ENCODE data around the gene CRYZL1. TPM values are rescaled to one million over a fixed set of nuclear protein-coding genes. Genes with fewer than 3 reads are reported as not detected.

CRYZL1 gene
- total and polyA plus RNA-seq, 7 donors: 12.8 to 37.7 (median 16.1) TPM

DNA sequence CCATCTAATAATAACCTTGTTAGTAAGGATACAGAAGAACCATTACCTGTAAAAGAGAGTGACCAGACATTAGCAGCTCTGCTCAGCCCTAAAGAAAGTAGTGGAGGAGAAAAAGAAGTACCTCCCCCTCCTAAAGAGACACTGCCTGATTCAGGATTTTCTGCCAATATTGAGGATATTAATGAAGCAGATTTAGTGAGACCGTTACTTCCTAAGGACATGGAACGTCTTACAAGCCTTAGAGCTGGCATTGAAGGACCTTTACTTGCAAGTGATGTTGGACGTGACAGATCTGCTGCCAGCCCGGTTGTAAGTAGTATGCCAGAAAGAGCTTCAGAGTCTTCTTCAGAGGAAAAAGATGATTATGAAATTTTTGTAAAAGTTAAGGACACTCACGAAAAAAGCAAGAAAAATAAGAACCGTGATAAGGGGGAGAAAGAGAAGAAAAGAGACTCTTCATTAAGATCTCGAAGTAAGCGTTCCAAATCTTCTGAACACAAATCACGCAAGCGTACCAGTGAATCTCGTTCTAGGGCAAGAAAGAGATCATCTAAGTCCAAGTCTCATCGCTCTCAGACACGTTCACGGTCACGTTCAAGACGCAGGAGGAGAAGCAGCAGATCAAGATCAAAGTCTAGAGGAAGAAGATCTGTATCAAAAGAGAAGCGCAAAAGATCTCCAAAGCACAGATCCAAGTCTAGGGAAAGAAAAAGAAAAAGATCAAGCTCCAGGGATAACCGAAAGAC, 87.1 kb downstream of the CRYZL1 start:
- no peak overlapping the region for H3K4me3 ChIP-seq
- TF ChIP-seq, protein P1, sequence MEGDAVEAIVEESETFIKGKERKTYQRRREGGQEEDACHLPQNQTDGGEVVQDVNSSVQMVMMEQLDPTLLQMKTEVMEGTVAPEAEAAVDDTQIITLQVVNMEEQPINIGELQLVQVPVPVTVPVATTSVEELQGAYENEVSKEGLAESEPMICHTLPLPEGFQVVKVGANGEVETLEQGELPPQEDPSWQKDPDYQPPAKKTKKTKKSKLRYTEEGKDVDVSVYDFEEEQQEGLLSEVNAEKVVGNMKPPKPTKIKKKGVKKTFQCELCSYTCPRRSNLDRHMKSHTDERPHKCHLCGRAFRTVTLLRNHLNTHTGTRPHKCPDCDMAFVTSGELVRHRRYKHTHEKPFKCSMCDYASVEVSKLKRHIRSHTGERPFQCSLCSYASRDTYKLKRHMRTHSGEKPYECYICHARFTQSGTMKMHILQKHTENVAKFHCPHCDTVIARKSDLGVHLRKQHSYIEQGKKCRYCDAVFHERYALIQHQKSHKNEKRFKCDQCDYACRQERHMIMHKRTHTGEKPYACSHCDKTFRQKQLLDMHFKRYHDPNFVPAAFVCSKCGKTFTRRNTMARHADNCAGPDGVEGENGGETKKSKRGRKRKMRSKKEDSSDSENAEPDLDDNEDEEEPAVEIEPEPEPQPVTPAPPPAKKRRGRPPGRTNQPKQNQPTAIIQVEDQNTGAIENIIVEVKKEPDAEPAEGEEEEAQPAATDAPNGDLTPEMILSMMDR (IDR thresholded peaks at IDR 0.05): no peak
- ATAC-seq (no peak), DNase-seq (no peak)
- peaks cover 11% of the 10 kb centered on the region for H3K4me1 ChIP-seq
- H3K27me3 ChIP-seq (ENCODE audit: insufficient read depth in 3 of 3, low read length in 2 of 3): no peaks in the 10 kb centered on the region
- WGBS, 3 donors: 91 to 94% (median 94%) methylated on average over 18 of the region's 18 CpGs
- intact Hi-C loops (cut with DNase I): no loop called here
- H3K36me3 ChIP-seq (ENCODE audit: insufficient read depth in 1 of 2, low read depth in 1 of 2): peaks cover 34 to 100% of the 10 kb centered on the region in 2 donors
- no peaks in the 10 kb centered on the region for H3K9me3 ChIP-seq
- no peak overlapping the region for H3K27ac ChIP-seq

DNA sequence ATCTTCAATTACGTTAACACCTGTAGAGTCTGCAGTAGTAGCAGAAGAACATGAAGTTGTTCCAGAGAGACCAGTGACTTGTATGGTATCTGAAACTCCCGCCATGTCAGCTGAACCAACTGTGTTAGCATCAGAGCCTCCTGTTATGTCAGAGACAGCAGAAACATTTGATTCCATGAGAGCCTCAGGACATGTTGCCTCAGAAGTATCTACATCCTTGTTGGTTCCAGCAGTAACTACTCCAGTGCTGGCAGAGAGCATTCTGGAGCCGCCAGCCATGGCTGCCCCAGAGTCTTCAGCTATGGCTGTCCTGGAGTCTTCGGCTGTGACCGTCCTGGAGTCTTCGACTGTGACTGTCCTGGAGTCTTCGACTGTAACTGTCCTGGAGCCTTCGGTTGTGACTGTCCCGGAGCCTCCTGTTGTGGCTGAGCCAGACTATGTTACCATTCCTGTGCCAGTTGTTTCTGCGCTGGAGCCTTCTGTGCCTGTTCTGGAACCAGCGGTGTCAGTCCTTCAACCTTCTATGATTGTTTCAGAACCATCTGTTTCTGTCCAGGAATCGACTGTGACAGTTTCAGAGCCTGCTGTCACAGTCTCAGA, 88.4 kb downstream of the CRYZL1 start:
- DNase-seq: no peak

DNA sequence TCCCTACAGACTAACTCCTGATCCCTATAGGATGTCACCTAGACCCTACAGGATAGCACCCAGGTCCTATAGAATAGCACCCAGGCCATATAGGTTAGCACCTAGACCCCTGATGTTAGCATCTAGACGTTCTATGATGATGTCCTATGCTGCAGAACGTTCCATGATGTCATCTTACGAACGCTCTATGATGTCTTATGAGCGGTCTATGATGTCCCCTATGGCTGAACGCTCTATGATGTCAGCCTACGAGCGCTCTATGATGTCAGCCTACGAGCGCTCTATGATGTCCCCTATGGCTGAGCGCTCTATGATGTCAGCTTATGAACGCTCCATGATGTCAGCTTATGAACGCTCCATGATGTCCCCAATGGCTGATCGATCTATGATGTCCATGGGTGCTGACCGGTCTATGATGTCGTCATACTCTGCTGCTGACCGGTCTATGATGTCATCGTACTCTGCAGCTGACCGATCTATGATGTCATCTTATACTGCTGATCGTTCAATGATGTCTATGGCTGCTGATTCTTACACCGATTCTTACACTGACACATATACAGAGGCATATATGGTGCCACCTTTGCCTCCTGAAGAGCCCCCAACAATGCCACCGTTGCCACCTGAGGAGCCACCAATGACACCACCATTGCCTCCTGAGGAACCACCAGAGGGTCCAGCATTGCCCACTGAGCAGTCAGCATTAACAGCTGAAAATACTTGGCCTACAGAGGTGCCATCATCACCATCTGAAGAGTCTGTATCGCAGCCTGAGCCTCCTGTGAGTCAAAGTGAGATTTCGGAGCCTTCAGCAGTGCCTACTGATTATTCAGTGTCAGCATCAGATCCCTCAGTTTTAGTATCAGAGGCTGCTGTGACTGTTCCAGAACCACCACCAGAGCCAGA, 89.2 kb downstream of the CRYZL1 start:
- 97 to 98% (median 97%) methylated on average over 24 of the region's 24 CpGs for WGBS, 3 donors
- no peak overlapping the region for H3K27ac ChIP-seq
- no peaks in the 10 kb centered on the region for H3K27me3 ChIP-seq (ENCODE audit: insufficient read depth in 3 of 3, low read length in 2 of 3)
- TF ChIP-seq, protein P1 (IDR thresholded peaks at IDR 0.05): no peak
- peaks cover 10% of the 10 kb centered on the region for H3K4me1 ChIP-seq
- peaks cover 31 to 100% of the 10 kb centered on the region in 2 donors for H3K36me3 ChIP-seq (ENCODE audit: insufficient read depth in 1 of 2, low read depth in 1 of 2)
- intact Hi-C loops (cut with DNase I): no loop called here
- ATAC-seq (peak in 2 of 4 donors; percentile 19 to 29), DNase-seq (no peak)
- no peak overlapping the region for H3K4me3 ChIP-seq
- no peaks in the 10 kb centered on the region for H3K9me3 ChIP-seq

More for the DNA sequence above, 88.4 kb downstream of the CRYZL1 start:
- TF ChIP-seq, protein P1 (IDR thresholded peaks at IDR 0.05): no peak
- H3K4me1 ChIP-seq: peaks cover 10% of the 10 kb centered on the region
- no peak overlapping the region for H3K4me3 ChIP-seq
- H3K36me3 ChIP-seq (ENCODE audit: insufficient read depth in 1 of 2, low read depth in 1 of 2): peaks cover 31 to 100% of the 10 kb centered on the region in 2 donors
- no peaks in the 10 kb centered on the region for H3K9me3 ChIP-seq
- no peaks in the 10 kb centered on the region for H3K27me3 ChIP-seq (ENCODE audit: insufficient read depth in 3 of 3, low read length in 2 of 3)
- WGBS, 3 donors: 95 to 97% (median 96%) methylated on average over 12 of the region's 12 CpGs
- intact Hi-C loops (cut with DNase I): no loop called here
- peak in 3 of 4 donors; percentile 6 to 11 (median 9) for ATAC-seq
- H3K27ac ChIP-seq: no peak overlapping the region

DNA sequence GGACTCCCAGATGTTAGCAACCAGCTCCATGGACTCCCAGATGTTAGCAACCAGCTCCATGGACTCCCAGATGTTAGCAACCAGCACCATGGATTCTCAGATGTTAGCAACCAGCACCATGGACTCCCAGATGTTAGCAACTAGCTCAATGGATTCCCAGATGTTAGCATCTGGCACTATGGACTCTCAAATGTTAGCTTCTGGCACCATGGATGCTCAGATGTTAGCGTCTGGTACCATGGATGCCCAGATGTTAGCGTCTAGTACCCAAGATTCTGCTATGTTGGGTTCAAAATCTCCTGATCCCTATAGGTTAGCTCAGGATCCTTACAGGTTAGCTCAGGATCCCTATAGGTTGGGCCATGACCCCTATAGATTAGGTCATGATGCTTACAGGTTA, 89.9 kb downstream of the CRYZL1 start:
- Histone ChIP-seq H3K9me3 (no peaks in the 10 kb centered on the region), H3K27me3 (ENCODE audit: insufficient read depth in 3 of 3, low read length in 2 of 3) (no peaks in the 10 kb centered on the region), H3K4me3 (no peak overlapping the region), H3K36me3 (ENCODE audit: insufficient read depth in 1 of 2, low read depth in 1 of 2) (peaks cover 31 to 100% of the 10 kb centered on the region in 2 donors), H3K27ac (no peak overlapping the region), H3K4me1 (peaks cover 10% of the 10 kb centered on the region)
- WGBS, 3 donors: 96 to 100% (median 99%) methylated on average over 2 of the region's 2 CpGs
- intact Hi-C loops (cut with DNase I): no loop called here
- DNase-seq: no peak
- TF ChIP-seq, protein P1 (IDR thresholded peaks at IDR 0.05): no peak
- no peak for ATAC-seq

Measured in psoas muscle (tissue), 8 donors.